ENCODE results near the gene SGTB. TPM values are rescaled to one million over a fixed set of nuclear protein-coding genes. Genes with fewer than 3 reads are reported as not detected.

SGTB gene
- total and polyA plus RNA-seq, 2 donors (not counting 1 experiment from before 2014, with no cell fraction given) = 1.8 to 5.5 TPM

GRCh38 chr5:65647941-65648340 is 74.0 kb downstream of the SGTB start:
- TF ChIP-seq EZH2 (IDR thresholded peaks at IDR 0.05; ENCODE audit: borderline replicate concordance, insufficient read depth, low read depth, low read length, poor library complexity, severe bottlenecking) = no peak
- TF ChIP-seq, protein P1, sequence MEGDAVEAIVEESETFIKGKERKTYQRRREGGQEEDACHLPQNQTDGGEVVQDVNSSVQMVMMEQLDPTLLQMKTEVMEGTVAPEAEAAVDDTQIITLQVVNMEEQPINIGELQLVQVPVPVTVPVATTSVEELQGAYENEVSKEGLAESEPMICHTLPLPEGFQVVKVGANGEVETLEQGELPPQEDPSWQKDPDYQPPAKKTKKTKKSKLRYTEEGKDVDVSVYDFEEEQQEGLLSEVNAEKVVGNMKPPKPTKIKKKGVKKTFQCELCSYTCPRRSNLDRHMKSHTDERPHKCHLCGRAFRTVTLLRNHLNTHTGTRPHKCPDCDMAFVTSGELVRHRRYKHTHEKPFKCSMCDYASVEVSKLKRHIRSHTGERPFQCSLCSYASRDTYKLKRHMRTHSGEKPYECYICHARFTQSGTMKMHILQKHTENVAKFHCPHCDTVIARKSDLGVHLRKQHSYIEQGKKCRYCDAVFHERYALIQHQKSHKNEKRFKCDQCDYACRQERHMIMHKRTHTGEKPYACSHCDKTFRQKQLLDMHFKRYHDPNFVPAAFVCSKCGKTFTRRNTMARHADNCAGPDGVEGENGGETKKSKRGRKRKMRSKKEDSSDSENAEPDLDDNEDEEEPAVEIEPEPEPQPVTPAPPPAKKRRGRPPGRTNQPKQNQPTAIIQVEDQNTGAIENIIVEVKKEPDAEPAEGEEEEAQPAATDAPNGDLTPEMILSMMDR (IDR thresholded peaks at IDR 0.05) = no peak

DNA sequence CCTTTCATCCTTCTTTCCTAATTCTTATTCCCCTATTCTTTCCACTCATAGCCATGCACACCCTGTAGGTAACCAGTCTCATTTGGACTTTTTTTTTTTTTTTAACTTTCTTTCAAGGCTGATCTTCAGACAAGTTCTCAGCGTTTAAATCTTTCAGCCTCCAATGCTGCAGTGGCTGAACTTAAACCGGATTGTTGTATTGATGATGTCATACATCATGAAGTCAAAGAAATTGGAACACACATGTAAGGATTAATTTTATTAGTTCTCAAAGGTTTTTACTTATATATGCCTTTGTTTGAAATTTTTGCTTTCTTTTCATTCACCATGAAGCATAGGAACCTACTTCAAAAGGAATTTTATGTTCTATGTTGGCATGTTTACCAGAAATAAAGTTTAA is 75.0 kb downstream of the SGTB start:
- Mint-ChIP-seq H3K4me3 (no peak overlapping the region), H3K27ac (no peak overlapping the region), H3K9me3 (ENCODE audit: insufficient read depth) (no peaks in the 10 kb centered on the region), H3K4me1 (no peaks in the 10 kb centered on the region), H3K27me3 (no peaks in the 10 kb centered on the region)
- Histone ChIP-seq H3K36me3 (replicated peaks in 1 of 2; ENCODE audit: control extremely low read depth in 1 of 2, control insufficient read depth in 1 of 2, extremely low read depth in 1 of 2, insufficient read depth in 2 of 2, low read length in 1 of 2) (peaks cover 2 to 5% of the 10 kb centered on the region in 2 experiments), H3K27me3 (replicated peaks in 1 of 4; ENCODE audit: control extremely low read depth in 1 of 4, control insufficient read depth in 3 of 4, insufficient read depth in 4 of 4, low read length in 3 of 4) (no peaks in the 10 kb centered on the region), H3K4me3 (ENCODE audit: control extremely low read depth in 1 of 5, extremely low read depth in 1 of 5, insufficient read depth in 1 of 5, low read depth in 2 of 5, low read length in 4 of 5) (no peak overlapping the region), H3K4me1 (ENCODE audit: control insufficient read depth in 2 of 2, insufficient read depth in 2 of 2, low read length in 2 of 2) (no peaks in the 10 kb centered on the region), H4K20me1 (ENCODE audit: control insufficient read depth, insufficient read depth, low read length, poor library complexity, severe bottlenecking) (no peaks in the 10 kb centered on the region), H3K79me2 (ENCODE audit: control insufficient read depth, insufficient read depth, low read length) (peaks cover 2% of the 10 kb centered on the region), H3K27ac (ENCODE audit: low read length in 2 of 2) (no peak overlapping the region), H3K4me2 (replicated peaks; ENCODE audit: low read depth, low read length, poor library complexity, severe bottlenecking) (no peak overlapping the region), H3K9ac (ENCODE audit: low read length) (no peak overlapping the region), H2AFZ (ENCODE audit: insufficient read depth, low read depth, low read length, poor library complexity, severe bottlenecking) (no peak overlapping the region), H3K9me3 (ENCODE audit: control extremely low read depth in 1 of 3, control insufficient read depth in 2 of 3, insufficient read depth in 1 of 3, low read length in 2 of 3) (no peaks in the 10 kb centered on the region)
- ATAC-seq (ENCODE audit: low read depth) = no peak
- ChIA-PET CTCF (no interaction called here), POLR2A (no interaction called here)
- DNase-seq = no peak
- WGBS (ENCODE audit: insufficient coverage) = no CpG with 5 or more reads among the region's 2 CpGs
- TF ChIP-seq, protein P1 (IDR thresholded peaks at IDR 0.05) = no peak
- intact Hi-C loops (cut with micrococcal nuclease) = no loop called here

More at GRCh38 chr5:65647941-65648340, 74.0 kb downstream of the SGTB start:
- no peaks in the 10 kb centered on the region for H3K27me3 ChIP-seq (replicated peaks in 1 of 4; ENCODE audit: control extremely low read depth in 1 of 4, control insufficient read depth in 3 of 4, insufficient read depth in 4 of 4, low read length in 3 of 4)
- DNase-seq (no peak), ATAC-seq (ENCODE audit: low read depth) (no peak)
- Mint-ChIP-seq H3K4me1 (no peaks in the 10 kb centered on the region), H3K4me3 (no peak overlapping the region), H3K27me3 (no peaks in the 10 kb centered on the region), H3K27ac (no peak overlapping the region), H3K9me3 (ENCODE audit: insufficient read depth) (no peaks in the 10 kb centered on the region)
- no peak overlapping the region for H3K4me2 ChIP-seq (replicated peaks; ENCODE audit: low read depth, low read length, poor library complexity, severe bottlenecking)
- intact Hi-C loops (cut with micrococcal nuclease) = no loop called here
- no peaks in the 10 kb centered on the region for H4K20me1 ChIP-seq (ENCODE audit: control insufficient read depth, insufficient read depth, low read length, poor library complexity, severe bottlenecking)
- POLR2A ChIA-PET = no interaction called here
- no peak overlapping the region for H3K27ac ChIP-seq (ENCODE audit: low read length in 2 of 2)
- H2AFZ ChIP-seq (ENCODE audit: insufficient read depth, low read depth, low read length, poor library complexity, severe bottlenecking) = no peak overlapping the region
- H3K9me3 ChIP-seq (ENCODE audit: control extremely low read depth in 1 of 3, control insufficient read depth in 2 of 3, insufficient read depth in 1 of 3, low read length in 2 of 3) = no peaks in the 10 kb centered on the region
- H3K4me3 ChIP-seq (ENCODE audit: control extremely low read depth in 1 of 5, extremely low read depth in 1 of 5, insufficient read depth in 1 of 5, low read depth in 2 of 5, low read length in 4 of 5) = no peak overlapping the region
- peaks cover 2 to 5% of the 10 kb centered on the region in 2 experiments for H3K36me3 ChIP-seq (replicated peaks in 1 of 2; ENCODE audit: control extremely low read depth in 1 of 2, control insufficient read depth in 1 of 2, extremely low read depth in 1 of 2, insufficient read depth in 2 of 2, low read length in 1 of 2)
- CTCF ChIA-PET = no interaction called here
- H3K4me1 ChIP-seq (ENCODE audit: control insufficient read depth in 2 of 2, insufficient read depth in 2 of 2, low read length in 2 of 2) = no peaks in the 10 kb centered on the region
- H3K9ac ChIP-seq (ENCODE audit: low read length) = no peak overlapping the region
- peaks cover 2% of the 10 kb centered on the region for H3K79me2 ChIP-seq (ENCODE audit: control insufficient read depth, insufficient read depth, low read length)
